ENCODE data around the gene C2CD4A.

C2CD4A gene

GRCh38 chr15:62060113-62060895, 6.5 kb upstream of the C2CD4A start, which contains the start of gene VPS13C:
Gene VPS13C (minus strand): TSS chr15:62060447. CDS start chr15:62060374, 73 bp downstream.
- DNase-seq: peak; percentile 87

- no peak for DNase-seq
Measured at GRCh38 chr15:62060896-62061280, 5.9 kb upstream of the C2CD4A start.

- no peak for DNase-seq
Measured at GRCh38 chr15:62063825-62064635, 2.7 kb upstream of the C2CD4A start.

- DNase-seq: peak; percentile 39
Measured at GRCh38 chr15:62067448-62068044, 769 bp downstream of the C2CD4A start.

GRCh38 chr15:62068071-62068809, 1.5 kb downstream of the C2CD4A start:
- peak; percentile 28 for DNase-seq

GRCh38 chr15:62068810-62069167, 2.0 kb downstream of the C2CD4A start:
- DNase-seq: no peak

- no peak for DNase-seq
Measured at GRCh38 chr15:62069551-62069950, 2.8 kb downstream of the C2CD4A start.

GRCh38 chr15:62071711-62072308, 5.0 kb downstream of the C2CD4A start:
- no peak for DNase-seq

GRCh38 chr15:62075595-62076277, 9.0 kb downstream of the C2CD4A start:
- no peak for DNase-seq

GRCh38 chr15:62079594-62079993, 12.8 kb downstream of the C2CD4A start:
- DNase-seq: no peak

GRCh38 chr15:62083194-62084154, 16.7 kb downstream of the C2CD4A start:
- no peak for DNase-seq

- no peak for DNase-seq
Measured at GRCh38 chr15:62085740-62086139, 19.0 kb downstream of the C2CD4A start.

GRCh38 chr15:62087671-62088352, 21.0 kb downstream of the C2CD4A start:
- no peak for DNase-seq

GRCh38 chr15:62088353-62088693, 21.5 kb downstream of the C2CD4A start:
- DNase-seq: no peak

- DNase-seq: no peak
Measured at GRCh38 chr15:62089616-62090015, 22.8 kb downstream of the C2CD4A start.

GRCh38 chr15:62090988-62091387, 24.2 kb downstream of the C2CD4A start:
- no peak for DNase-seq

- no peak for DNase-seq
Measured at GRCh38 chr15:62093809-62094208, 27.0 kb downstream of the C2CD4A start.

GRCh38 chr15:62094388-62094787, 27.6 kb downstream of the C2CD4A start:
- DNase-seq: no peak

- no peak for DNase-seq
Measured at GRCh38 chr15:62099094-62099601, 32.4 kb downstream of the C2CD4A start.

GRCh38 chr15:62103431-62103830, 36.7 kb downstream of the C2CD4A start:
- DNase-seq: no peak

All from stimulated activated CD4-positive, alpha-beta T cell treated with anti-CD3 and anti-CD28 coated beads, Interleukin-4, amount 100 ng/mL, for 1 hour (primary cell).